Neutrophil (primary cell): Measurements from ENCODE around the gene USP43.
"Not testable (repeated sequence)": the region's sequence is repeated elsewhere in the genome, so short reads cannot be mapped to it uniquely, and the experiment has no call there.

Source experiments
- H3K27ac ChIP-seq: fragments of 200-600 bp; sonication (generic); 2 replicates; pipeline ENCODE4 v1.5.1; 2016; ENCODE audit warnings: mild to moderate bottlenecking, moderate library complexity
- H3K27me3 ChIP-seq: fragments of 200-600 bp; sonication (generic); 2 replicates; pipeline ENCODE4 v1.6.0; 2016; ENCODE audit warnings: mild to moderate bottlenecking
- H3K36me3 ChIP-seq: fragments of 200-600 bp; sonication (generic); 2 replicates; pipeline ENCODE4 v1.5.1; 2017
- H3K4me1 ChIP-seq, 2 experiments: fragments of 200-600 bp in 1 of 2; sonication (generic) in 1 of 2; 1 replicate in 1 of 2; 2 replicates in 1 of 2; pipeline versions ENCODE4 v1.5.1 to v1.6.1; 2013 to 2016; ENCODE audit warnings: low read depth in 1 of 2, low read length in 1 of 2, mild to moderate bottlenecking in 1 of 2, moderate library complexity in 1 of 2; ENCODE audit not compliant: control insufficient read depth in 1 of 2, insufficient read depth in 1 of 2
- H3K4me3 ChIP-seq, 2 experiments: fragments of 200-600 bp in 1 of 2; sonication (generic) in 1 of 2; 1 replicate in 1 of 2; 2 replicates in 1 of 2; pipeline ENCODE4 v1.5.1; 2013 to 2016; ENCODE audit warnings: low read depth in 1 of 2, low read length in 1 of 2, mild to moderate bottlenecking in 1 of 2, moderate library complexity in 1 of 2
- H3K9me3 ChIP-seq: fragments of 200-600 bp; sonication (generic); 2 replicates; pipeline ENCODE4 v1.5.1; 2016
- CTCF ChIP-seq: fragments of 200-600 bp; sonication (generic); IDR thresholded peaks from 2 replicates; pipeline ENCODE4 v1.5.1; 2016; ENCODE audit warnings: antibody characterized with exemption

USP43 gene

GRCh38 chr17:9644910-9645751 is at the start of gene USP43:
TSS of gene USP43 (plus strand) at chr17:9645517. CDS start at chr17:9645633, 116 bp downstream.
- no peak for TF ChIP-seq CTCF
- no peak within 1 kb of the TSS for H3K27ac ChIP-seq
- H3K27me3 ChIP-seq, result peaks cover 92% of the 10 kb centered on the region
- H3K36me3 ChIP-seq, result no peaks in the 10 kb centered on the region
- H3K4me1 ChIP-seq, result peaks cover 18% of the 10 kb centered on the region in 2 experiments
- peak within 1 kb of the TSS; percentile 43 to 51 for H3K4me3 ChIP-seq
- H3K9me3 ChIP-seq, result no peaks in the 10 kb centered on the region

GRCh38 chr17:9597638-9598037 is 47.7 kb upstream of the USP43 start:
- H3K4me3 ChIP-seq, H3K27me3 ChIP-seq, H3K4me1 ChIP-seq, H3K36me3 ChIP-seq, H3K9me3 ChIP-seq, H3K27ac ChIP-seq: not testable (repeated sequence)

- Histone ChIP-seq H3K9me3 (no peaks in the 10 kb centered on the region), H3K27ac (no peak overlapping the region), H3K4me1 (no peaks in the 10 kb centered on the region), H3K4me3 (no peak overlapping the region), H3K36me3 (no peaks in the 10 kb centered on the region), H3K27me3 (no peaks in the 10 kb centered on the region)
- TF ChIP-seq CTCF, result no peak
Observed at GRCh38 chr17:9598661-9599060, 46.7 kb upstream of the USP43 start.

GRCh38 chr17:9604583-9604982 is 40.7 kb upstream of the USP43 start:
- H3K4me3 ChIP-seq, result not testable (repeated sequence)

GRCh38 chr17:9606453-9606852 is 38.9 kb upstream of the USP43 start:
- Histone ChIP-seq H3K9me3 (no peaks in the 10 kb centered on the region), H3K36me3 (no peaks in the 10 kb centered on the region), H3K4me3 (no peak overlapping the region), H3K27ac (no peak overlapping the region), H3K4me1 (no peaks in the 10 kb centered on the region), H3K27me3 (no peaks in the 10 kb centered on the region)
- TF ChIP-seq CTCF, result no peak

More at GRCh38 chr17:9604583-9604982, 40.7 kb upstream of the USP43 start:
- H3K27ac ChIP-seq, H3K9me3 ChIP-seq, H3K36me3 ChIP-seq, H3K4me1 ChIP-seq, H3K27me3 ChIP-seq: not testable (repeated sequence)

- not testable (repeated sequence) for H3K27ac ChIP-seq, H3K27me3 ChIP-seq, H3K4me1 ChIP-seq, H3K9me3 ChIP-seq, H3K4me3 ChIP-seq, H3K36me3 ChIP-seq
Observed at GRCh38 chr17:9607058-9607457, 38.3 kb upstream of the USP43 start.

GRCh38 chr17:9611557-9611956 is 33.8 kb upstream of the USP43 start:
- no peaks in the 10 kb centered on the region for H3K4me1 ChIP-seq
- H3K27ac ChIP-seq, result no peak overlapping the region
- no peaks in the 10 kb centered on the region for H3K9me3 ChIP-seq
- H3K27me3 ChIP-seq, result peaks cover 17% of the 10 kb centered on the region
- no peak for TF ChIP-seq CTCF
- H3K4me3 ChIP-seq, result no peak overlapping the region
- no peaks in the 10 kb centered on the region for H3K36me3 ChIP-seq
